Progenitor cell of endocrine pancreas (in vitro differentiated cells): ENCODE results near the gene FRG2. TPM values are rescaled to one million over a fixed set of nuclear protein-coding genes. Genes with fewer than 3 reads are reported as not detected.
"Not testable (repeated sequence)": the region's sequence is repeated elsewhere in the genome, so short reads cannot be mapped to it uniquely, and the experiment has no call there.

ENCODE experiments used
- DNase-seq: peaks from one replicate; pipeline ENCODE4 v3.0.0; 2021; ENCODE audit warnings: low spot score; ENCODE audit not compliant: unreplicated experiment
- H3K27ac Mint-ChIP-seq: 2 replicates; pipeline ENCODE4 v1.8.0; 2021; ENCODE audit warnings: mild to moderate bottlenecking, moderate library complexity, mixed read lengths
- H3K27me3 Mint-ChIP-seq: 2 replicates; pipeline ENCODE4 v1.8.0; 2021; ENCODE audit warnings: mixed read lengths
- H3K36me3 Mint-ChIP-seq: 2 replicates; pipeline ENCODE4 v1.8.0; 2022; ENCODE audit warnings: mixed read lengths; ENCODE audit not compliant: insufficient read depth
- H3K4me1 Mint-ChIP-seq: 2 replicates; pipeline ENCODE4 v1.8.0; 2021; ENCODE audit warnings: low read depth, mixed read lengths
- H3K4me3 Mint-ChIP-seq: 2 replicates; pipeline ENCODE4 v1.8.0; 2021; ENCODE audit warnings: low read depth, mild to moderate bottlenecking, moderate library complexity, mixed read lengths
- H3K9me3 Mint-ChIP-seq: 2 replicates; pipeline ENCODE4 v1.8.0; 2021; ENCODE audit warnings: low read depth, mixed read lengths
- total RNA-seq: library from RNA; stranded (reverse); gene quantifications from 2 replicates; pipeline ENCODE4 v1.2.1, GENCODE V29; 2021
- TF ChIP-seq, protein P1 (sequence below): fragments of 200-600 bp; sonication (generic); IDR thresholded peaks from one replicate; pipeline ENCODE4 v1.5.0; 2021; ENCODE audit warnings: antibody characterized with exemption, mild to moderate bottlenecking; ENCODE audit not compliant: unreplicated experiment

The FRG2 gene
- total RNA-seq, 1 donor from 2014 or later: not detected

- H3K27ac Mint-ChIP-seq: no peak overlapping the region
- no peak for DNase-seq
- no peak overlapping the region for H3K4me3 Mint-ChIP-seq
- no peaks in the 10 kb centered on the region for H3K4me1 Mint-ChIP-seq
- peaks cover 8% of the 10 kb centered on the region for H3K36me3 Mint-ChIP-seq
- H3K27me3 Mint-ChIP-seq: no peaks in the 10 kb centered on the region
- peaks cover 37% of the 10 kb centered on the region for H3K9me3 Mint-ChIP-seq
- TF ChIP-seq, protein P1, sequence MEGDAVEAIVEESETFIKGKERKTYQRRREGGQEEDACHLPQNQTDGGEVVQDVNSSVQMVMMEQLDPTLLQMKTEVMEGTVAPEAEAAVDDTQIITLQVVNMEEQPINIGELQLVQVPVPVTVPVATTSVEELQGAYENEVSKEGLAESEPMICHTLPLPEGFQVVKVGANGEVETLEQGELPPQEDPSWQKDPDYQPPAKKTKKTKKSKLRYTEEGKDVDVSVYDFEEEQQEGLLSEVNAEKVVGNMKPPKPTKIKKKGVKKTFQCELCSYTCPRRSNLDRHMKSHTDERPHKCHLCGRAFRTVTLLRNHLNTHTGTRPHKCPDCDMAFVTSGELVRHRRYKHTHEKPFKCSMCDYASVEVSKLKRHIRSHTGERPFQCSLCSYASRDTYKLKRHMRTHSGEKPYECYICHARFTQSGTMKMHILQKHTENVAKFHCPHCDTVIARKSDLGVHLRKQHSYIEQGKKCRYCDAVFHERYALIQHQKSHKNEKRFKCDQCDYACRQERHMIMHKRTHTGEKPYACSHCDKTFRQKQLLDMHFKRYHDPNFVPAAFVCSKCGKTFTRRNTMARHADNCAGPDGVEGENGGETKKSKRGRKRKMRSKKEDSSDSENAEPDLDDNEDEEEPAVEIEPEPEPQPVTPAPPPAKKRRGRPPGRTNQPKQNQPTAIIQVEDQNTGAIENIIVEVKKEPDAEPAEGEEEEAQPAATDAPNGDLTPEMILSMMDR: no peak
These were observed 10.4 kb downstream of the FRG2 start for GRCh38 chr4:190016369-190017289.

DNA sequence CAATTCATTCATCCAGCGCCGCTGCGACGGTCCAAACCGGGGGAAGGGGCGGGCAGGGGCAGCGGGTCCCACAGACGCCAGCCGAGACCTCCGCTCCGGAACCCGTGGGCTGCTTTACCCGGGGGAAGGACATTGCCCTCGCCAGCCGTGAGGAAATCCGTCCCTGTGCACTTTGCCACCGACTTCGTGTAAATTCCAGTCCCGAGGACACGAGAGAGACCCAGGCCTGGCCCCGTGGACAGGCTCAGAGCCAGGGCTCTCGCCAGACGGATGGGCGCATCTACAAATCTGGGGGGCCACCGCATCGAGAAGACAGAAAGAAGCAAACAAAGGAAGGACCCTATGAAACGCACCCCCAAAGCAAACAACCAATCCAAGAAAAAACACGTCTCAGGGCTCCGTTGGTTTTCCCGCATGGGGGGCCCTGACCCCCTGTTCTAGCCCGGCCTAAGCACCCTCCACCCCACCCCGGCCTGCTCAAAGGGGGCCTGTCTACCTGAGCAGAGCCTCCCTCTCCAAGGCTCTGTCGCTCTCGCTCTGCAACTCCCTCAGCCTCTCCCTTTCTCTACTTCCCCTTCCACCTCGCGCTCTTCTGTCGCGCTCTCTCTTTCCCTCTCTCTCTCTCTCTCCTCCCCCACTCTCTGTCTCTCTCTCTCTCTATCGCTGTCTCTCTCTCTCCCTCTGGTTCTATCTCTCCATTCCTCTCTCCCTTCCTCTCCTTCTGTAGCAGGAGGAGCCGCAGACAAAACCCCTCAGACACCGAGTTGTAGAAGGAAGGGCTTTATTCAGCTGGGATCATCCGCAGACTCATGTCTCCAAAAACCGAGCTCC, 11.3 kb downstream of the FRG2 start:
- Mint-ChIP-seq H3K4me1 (no peaks in the 10 kb centered on the region), H3K4me3 (no peak overlapping the region), H3K36me3 (peaks cover 8% of the 10 kb centered on the region), H3K27me3 (no peaks in the 10 kb centered on the region), H3K9me3 (peaks cover 38% of the 10 kb centered on the region), H3K27ac (no peak overlapping the region)
- no peak for DNase-seq
- TF ChIP-seq, protein P1: no peak

- no peak for DNase-seq
- TF ChIP-seq, protein P1: no peak
- Mint-ChIP-seq H3K9me3 (peaks cover 34% of the 10 kb centered on the region), H3K27me3 (no peaks in the 10 kb centered on the region), H3K36me3 (peaks cover 6% of the 10 kb centered on the region), H3K4me3 (no peak overlapping the region), H3K4me1 (no peaks in the 10 kb centered on the region), H3K27ac (no peak overlapping the region)
These were observed 12.1 kb downstream of the FRG2 start for GRCh38 chr4:190014771-190015537.

DNA sequence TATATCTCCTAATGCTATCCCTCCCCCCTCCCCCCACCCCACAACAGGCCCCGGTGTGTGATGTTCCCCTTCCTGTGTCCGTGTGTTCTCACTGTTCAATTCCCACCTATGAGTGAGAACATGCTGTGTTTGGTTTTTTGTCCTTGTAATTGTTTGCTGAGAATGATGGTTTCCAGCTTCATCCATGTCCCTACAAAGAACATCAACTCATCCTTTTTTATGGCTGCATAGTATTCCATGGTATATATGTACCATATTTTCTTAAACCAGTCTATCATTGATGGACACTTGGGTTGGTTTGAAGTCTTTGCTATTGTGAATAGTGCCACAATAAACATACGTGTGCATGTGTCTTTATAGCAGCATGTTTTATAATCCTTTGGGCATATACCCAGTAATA, 37.1 kb downstream of the FRG2 start:
- H3K27ac Mint-ChIP-seq, DNase-seq, H3K27me3 Mint-ChIP-seq, H3K4me1 Mint-ChIP-seq, H3K4me3 Mint-ChIP-seq, H3K36me3 Mint-ChIP-seq: not testable (repeated sequence)
- H3K9me3 Mint-ChIP-seq: peaks cover 34% of the 10 kb centered on the region

- Mint-ChIP-seq H3K4me3 (no peak overlapping the region), H3K4me1 (no peaks in the 10 kb centered on the region), H3K27ac (no peak overlapping the region), H3K9me3 (peaks cover 31% of the 10 kb centered on the region), H3K36me3 (peaks cover 2% of the 10 kb centered on the region), H3K27me3 (no peaks in the 10 kb centered on the region)
- TF ChIP-seq, protein P1: no peak
- DNase-seq: no peak
These were observed 38.1 kb downstream of the FRG2 start for GRCh38 chr4:189988877-189989431.

DNA sequence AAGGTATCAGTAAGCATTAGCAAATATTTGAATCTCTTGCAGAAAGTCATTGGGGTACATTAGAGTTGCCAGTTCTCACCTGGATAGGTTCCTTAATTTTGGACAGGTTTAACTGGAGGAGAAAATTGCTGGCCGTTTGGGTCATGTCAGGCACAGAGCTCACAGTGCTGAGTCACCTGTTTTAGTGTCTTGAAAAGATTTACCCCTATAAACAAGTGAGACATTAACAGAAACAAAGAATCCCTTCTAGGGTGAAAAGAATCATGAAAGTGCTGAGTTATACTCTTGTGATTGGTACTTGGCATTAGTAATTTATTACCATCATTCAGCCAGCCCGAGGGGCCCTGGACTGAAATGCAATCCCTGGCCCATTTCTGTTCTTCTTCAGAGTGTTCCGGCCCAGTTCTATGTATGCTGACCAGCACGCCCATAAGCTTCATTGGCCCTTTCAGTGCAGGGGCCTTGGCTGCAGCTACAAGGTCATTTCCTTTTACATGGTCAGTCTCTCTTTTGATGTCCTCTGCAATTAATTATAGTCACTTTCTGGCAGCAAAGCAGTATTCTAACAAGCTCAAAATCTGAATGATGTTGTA, 41.3 kb downstream of the FRG2 start:
- H3K9me3 Mint-ChIP-seq: peaks cover 22% of the 10 kb centered on the region

GRCh38 chr4:189984661-189985060, 42.4 kb downstream of the FRG2 start:
- not testable (repeated sequence) for H3K27ac Mint-ChIP-seq, DNase-seq, H3K27me3 Mint-ChIP-seq, H3K36me3 Mint-ChIP-seq, H3K4me1 Mint-ChIP-seq, H3K4me3 Mint-ChIP-seq
- peaks cover 22% of the 10 kb centered on the region for H3K9me3 Mint-ChIP-seq

More for the DNA sequence above, 41.3 kb downstream of the FRG2 start:
- not testable (repeated sequence) for H3K36me3 Mint-ChIP-seq, H3K4me1 Mint-ChIP-seq, H3K27me3 Mint-ChIP-seq, DNase-seq, H3K27ac Mint-ChIP-seq, H3K4me3 Mint-ChIP-seq
